HepG2 (cell line): ENCODE measurements around the gene CHST4.

Experiments
- BHLHE40 ChIP-seq: IDR thresholded peaks from 2 replicates; pipeline ENCODE4 v1.6.1; 2011; ENCODE audit warnings: low read length, improper control_type of control experiment
- CBFB ChIP-seq: sonication (generic); formaldehyde crosslinking; IDR thresholded peaks from 2 replicates; pipeline ENCODE4 v1.4.0; 2020; ENCODE audit warnings: missing genetic modification reagents
- CTCF ChIP-seq: sonication (generic); formaldehyde crosslinking; IDR thresholded peaks from 2 replicates; pipeline ENCODE4 v1.5.0; 2020; ENCODE audit warnings: mild to moderate bottlenecking, missing genetic modification reagents, moderate library complexity
- HNRNPLL ChIP-seq: fragments of 200-400 bp; formaldehyde crosslinking; IDR thresholded peaks from 2 replicates; pipeline ENCODE4 v1.6.1; 2017; ENCODE audit warnings: mild to moderate bottlenecking, low read depth, low read length; ENCODE audit not compliant: poor library complexity, severe bottlenecking
- PHF21A ChIP-seq: sonication (generic); formaldehyde crosslinking; IDR thresholded peaks from 2 replicates; pipeline ENCODE4 v1.5.0; 2020; ENCODE audit warnings: mild to moderate bottlenecking, missing genetic modification reagents
- TP53 ChIP-seq: sonication (generic); formaldehyde crosslinking; conservative IDR thresholded peaks from 2 replicates; pipeline ENCODE4 v1.4.0; 2020; ENCODE audit warnings: missing genetic modification reagents
- ZNF883 ChIP-seq: sonication (generic); formaldehyde crosslinking; IDR thresholded peaks from 2 replicates; pipeline ENCODE4 v1.5.1; 2020; ENCODE audit warnings: mild to moderate bottlenecking, missing genetic modification reagents; ENCODE audit errors: not compliant biosample characterization
- TF ChIP-seq, protein P1 (sequence below), 2 experiments: IDR thresholded peaks; 2 replicates each; pipeline ENCODE4 v1.6.1; 2011 to 2012; ENCODE audit warnings: low read length in 2 of 2, borderline replicate concordance in 1 of 2, low read depth in 1 of 2, mild to moderate bottlenecking in 1 of 2, moderate library complexity in 1 of 2

GRCh38 chr16:71536752-71537499 lies 10.7 kb downstream of the CHST4 start:
- TF ChIP-seq TP53 (CRISPR knock-in tag) (no peak), HNRNPLL (no peak), ZNF883 (CRISPR knock-in tag) (no peak), CTCF (no peak), PHF21A (no peak), CBFB (no peak), BHLHE40 (no peak)
- TF ChIP-seq, protein P1, sequence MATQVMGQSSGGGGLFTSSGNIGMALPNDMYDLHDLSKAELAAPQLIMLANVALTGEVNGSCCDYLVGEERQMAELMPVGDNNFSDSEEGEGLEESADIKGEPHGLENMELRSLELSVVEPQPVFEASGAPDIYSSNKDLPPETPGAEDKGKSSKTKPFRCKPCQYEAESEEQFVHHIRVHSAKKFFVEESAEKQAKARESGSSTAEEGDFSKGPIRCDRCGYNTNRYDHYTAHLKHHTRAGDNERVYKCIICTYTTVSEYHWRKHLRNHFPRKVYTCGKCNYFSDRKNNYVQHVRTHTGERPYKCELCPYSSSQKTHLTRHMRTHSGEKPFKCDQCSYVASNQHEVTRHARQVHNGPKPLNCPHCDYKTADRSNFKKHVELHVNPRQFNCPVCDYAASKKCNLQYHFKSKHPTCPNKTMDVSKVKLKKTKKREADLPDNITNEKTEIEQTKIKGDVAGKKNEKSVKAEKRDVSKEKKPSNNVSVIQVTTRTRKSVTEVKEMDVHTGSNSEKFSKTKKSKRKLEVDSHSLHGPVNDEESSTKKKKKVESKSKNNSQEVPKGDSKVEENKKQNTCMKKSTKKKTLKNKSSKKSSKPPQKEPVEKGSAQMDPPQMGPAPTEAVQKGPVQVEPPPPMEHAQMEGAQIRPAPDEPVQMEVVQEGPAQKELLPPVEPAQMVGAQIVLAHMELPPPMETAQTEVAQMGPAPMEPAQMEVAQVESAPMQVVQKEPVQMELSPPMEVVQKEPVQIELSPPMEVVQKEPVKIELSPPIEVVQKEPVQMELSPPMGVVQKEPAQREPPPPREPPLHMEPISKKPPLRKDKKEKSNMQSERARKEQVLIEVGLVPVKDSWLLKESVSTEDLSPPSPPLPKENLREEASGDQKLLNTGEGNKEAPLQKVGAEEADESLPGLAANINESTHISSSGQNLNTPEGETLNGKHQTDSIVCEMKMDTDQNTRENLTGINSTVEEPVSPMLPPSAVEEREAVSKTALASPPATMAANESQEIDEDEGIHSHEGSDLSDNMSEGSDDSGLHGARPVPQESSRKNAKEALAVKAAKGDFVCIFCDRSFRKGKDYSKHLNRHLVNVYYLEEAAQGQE (IDR thresholded peaks at IDR 0.05; ENCODE audit: borderline replicate concordance in 1 of 2, low read depth in 1 of 2, low read length in 2 of 2), result no peak
